HEK293T (cell line): Measurements from ENCODE around the gene CASP10.
"Not testable (repeated sequence)": the region's sequence is repeated elsewhere in the genome, so short reads cannot be mapped to it uniquely, and the experiment has no call there.

Experiments
- CTCF ChIA-PET: fragments of 350-600 bp; formaldehyde crosslinking; extraction: SDS; loops from one replicate; lab custom pipeline; 2021; ENCODE audit warnings: antibody characterized with exemption, inconsistent platforms; lab: Yijun Ruan, JAX
- POLR2A ChIA-PET: fragments of 350-600 bp; formaldehyde crosslinking; extraction: SDS; loops from one replicate; lab custom pipeline; 2020; ENCODE audit warnings: antibody characterized with exemption, inconsistent platforms; lab: Yijun Ruan, JAX
- DNase-seq: peaks from one replicate; pipeline ENCODE4 v3.0.0; 2012; ENCODE audit warnings: mixed read lengths; ENCODE audit errors: extremely low spot score
- ARNT ChIP-seq: fragments of 450-650 bp; IDR thresholded peaks from 2 replicates; pipeline ENCODE4 v1.6.1; 2017; ENCODE audit warnings: mild to moderate bottlenecking
- BHLHE40 ChIP-seq: fragments of 450-650 bp; IDR thresholded peaks from 2 replicates; pipeline ENCODE4 v1.6.1; 2016; ENCODE audit warnings: mild to moderate bottlenecking, moderate library complexity, borderline replicate concordance
- CTBP1 ChIP-seq: fragments of 450-650 bp; IDR thresholded peaks from 2 replicates; pipeline ENCODE4 v1.6.1; 2016; ENCODE audit warnings: borderline replicate concordance
- ELF4 ChIP-seq: fragments of 450-650 bp; IDR thresholded peaks from 2 replicates; pipeline ENCODE4 v1.6.1; 2017; ENCODE audit warnings: antibody characterized with exemption
- FOXA1 ChIP-seq: fragments of 450-650 bp; IDR thresholded peaks from 2 replicates; pipeline ENCODE4 v1.6.1; 2016; ENCODE audit warnings: mild to moderate bottlenecking
- FOXK2 ChIP-seq: fragments of 450-650 bp; IDR thresholded peaks from 2 replicates; pipeline ENCODE4 v1.6.1; 2016; ENCODE audit warnings: mild to moderate bottlenecking
- FOXM1 ChIP-seq: fragments of 450-650 bp; IDR thresholded peaks from 2 replicates; pipeline ENCODE4 v1.6.1; 2017; ENCODE audit warnings: mild to moderate bottlenecking, borderline replicate concordance
- HDGF ChIP-seq: fragments of 450-650 bp; IDR thresholded peaks from 2 replicates; pipeline ENCODE4 v1.6.1; 2017; ENCODE audit warnings: antibody characterized with exemption, borderline replicate concordance
- L3MBTL2 ChIP-seq: fragments of 450-650 bp; conservative IDR thresholded peaks from 2 replicates; pipeline ENCODE4 v1.6.1; 2016; ENCODE audit warnings: mild to moderate bottlenecking
- LEF1 ChIP-seq: fragments of 450-650 bp; IDR thresholded peaks from 2 replicates; pipeline ENCODE4 v1.6.1; 2017; ENCODE audit warnings: mild to moderate bottlenecking, borderline replicate concordance
- NFRKB ChIP-seq: fragments of 450-650 bp; IDR thresholded peaks from 2 replicates; pipeline ENCODE4 v1.6.1; 2016; ENCODE audit warnings: mild to moderate bottlenecking, moderate library complexity
- SP1 ChIP-seq: fragments of 450-650 bp; IDR thresholded peaks from 2 replicates; pipeline ENCODE4 v1.6.1; 2017
- SUZ12 ChIP-seq: fragments of 450-650 bp; IDR thresholded peaks from 2 replicates; pipeline ENCODE4 v1.6.1; 2016; ENCODE audit warnings: mild to moderate bottlenecking
- TARDBP ChIP-seq: fragments of 450-650 bp; IDR thresholded peaks from 2 replicates; pipeline ENCODE4 v1.6.1; 2016
- ZNF384 ChIP-seq: fragments of 450-650 bp; IDR thresholded peaks from 2 replicates; pipeline ENCODE4 v1.6.1; 2016
- TF ChIP-seq, protein P1 (sequence below): fragments of 450-650 bp; IDR thresholded peaks from 2 replicates; pipeline ENCODE4 v1.6.1; 2016

Gene CASP10

DNA sequence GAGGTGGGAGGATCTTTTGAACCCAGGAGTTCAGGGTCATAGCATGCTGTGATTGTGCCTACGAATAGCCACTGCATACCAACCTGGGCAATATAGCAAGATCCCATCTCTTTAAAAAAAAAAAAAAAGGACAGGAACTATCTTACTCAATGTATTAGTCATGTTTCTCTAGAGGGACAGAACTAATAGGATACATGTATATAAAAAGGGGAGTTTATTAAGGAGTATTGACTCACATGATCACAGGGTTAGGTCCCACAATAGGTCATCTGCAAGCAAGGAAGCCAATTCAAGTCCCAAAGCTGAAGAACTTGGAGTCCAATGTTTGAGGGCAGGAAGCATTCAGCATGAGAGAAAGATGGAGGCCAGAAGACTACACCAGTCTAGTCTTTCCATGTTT is 18.8 kb upstream of the CASP10 start:
- no peak for DNase-seq
- CTCF ChIA-PET: interaction anchor here (0.6 kb wide), 1 partner anchor 46 kb away, joined by 3 read pairs; no protein-coding TSS in a partner anchor
- no peak for TF ChIP-seq SUZ12
- no peak for TF ChIP-seq BHLHE40
- TF ChIP-seq FOXA1: no peak
- TF ChIP-seq FOXK2: no peak
- TF ChIP-seq TARDBP: no peak
- TF ChIP-seq, protein P1, sequence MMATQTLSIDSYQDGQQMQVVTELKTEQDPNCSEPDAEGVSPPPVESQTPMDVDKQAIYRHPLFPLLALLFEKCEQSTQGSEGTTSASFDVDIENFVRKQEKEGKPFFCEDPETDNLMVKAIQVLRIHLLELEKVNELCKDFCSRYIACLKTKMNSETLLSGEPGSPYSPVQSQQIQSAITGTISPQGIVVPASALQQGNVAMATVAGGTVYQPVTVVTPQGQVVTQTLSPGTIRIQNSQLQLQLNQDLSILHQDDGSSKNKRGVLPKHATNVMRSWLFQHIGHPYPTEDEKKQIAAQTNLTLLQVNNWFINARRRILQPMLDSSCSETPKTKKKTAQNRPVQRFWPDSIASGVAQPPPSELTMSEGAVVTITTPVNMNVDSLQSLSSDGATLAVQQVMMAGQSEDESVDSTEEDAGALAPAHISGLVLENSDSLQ: no peak
- TF ChIP-seq ZNF384: no peak
- TF ChIP-seq NFRKB: no peak
- no peak for TF ChIP-seq LEF1
- TF ChIP-seq CTBP1: no peak
- no peak for TF ChIP-seq FOXM1
- no peak for TF ChIP-seq HDGF
- POLR2A ChIA-PET: no interaction called here

DNA sequence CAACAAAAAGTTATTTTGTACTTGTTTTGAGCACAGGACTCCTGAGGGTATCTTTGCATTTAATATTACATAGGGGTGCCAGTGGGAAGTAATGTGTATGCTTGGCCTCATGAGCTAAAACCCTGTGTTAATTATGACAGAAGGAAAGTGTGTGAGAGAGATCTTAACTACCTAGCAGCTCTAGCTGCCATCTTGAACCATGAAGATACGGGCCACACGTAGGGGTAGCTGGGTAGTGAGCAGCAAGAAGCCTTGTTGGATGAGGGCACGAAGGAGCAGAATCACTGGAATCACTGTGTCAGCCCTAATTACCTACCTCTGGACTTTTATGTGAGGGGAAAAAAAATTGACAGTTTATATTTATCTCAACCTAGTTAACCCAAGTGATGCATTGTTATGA is 15.4 kb upstream of the CASP10 start:
- ChIA-PET POLR2A (interaction anchor here (0.9 kb wide), 1 partner anchor 304 kb away, joined by 3 read pairs; the partner anchor contains the start of gene CLK1), CTCF (no interaction called here)
- TF ChIP-seq TARDBP (no peak), ZNF384 (no peak)
- TF ChIP-seq, protein P1: no peak
- no peak for DNase-seq

DNA sequence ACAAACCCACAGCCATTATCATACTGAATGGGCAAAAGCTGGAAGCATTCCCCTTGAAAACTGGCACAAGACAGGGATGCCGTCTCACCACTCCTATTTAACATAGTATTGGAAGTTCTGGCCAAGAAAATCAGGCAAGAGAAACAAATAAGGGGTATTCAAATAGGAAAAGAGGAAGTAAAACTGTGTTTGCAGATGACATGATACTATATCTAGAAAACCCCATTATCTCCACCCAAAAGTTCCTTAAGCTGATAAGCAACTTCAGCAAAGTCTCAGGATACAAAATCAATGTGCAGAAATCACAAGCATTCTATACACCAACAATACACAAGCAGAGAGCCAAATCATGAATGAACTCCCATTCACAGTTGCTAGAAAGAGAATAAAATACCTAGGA is 14.4 kb upstream of the CASP10 start:
- DNase-seq, POLR2A ChIA-PET, CTCF ChIA-PET: not testable (repeated sequence)

DNA sequence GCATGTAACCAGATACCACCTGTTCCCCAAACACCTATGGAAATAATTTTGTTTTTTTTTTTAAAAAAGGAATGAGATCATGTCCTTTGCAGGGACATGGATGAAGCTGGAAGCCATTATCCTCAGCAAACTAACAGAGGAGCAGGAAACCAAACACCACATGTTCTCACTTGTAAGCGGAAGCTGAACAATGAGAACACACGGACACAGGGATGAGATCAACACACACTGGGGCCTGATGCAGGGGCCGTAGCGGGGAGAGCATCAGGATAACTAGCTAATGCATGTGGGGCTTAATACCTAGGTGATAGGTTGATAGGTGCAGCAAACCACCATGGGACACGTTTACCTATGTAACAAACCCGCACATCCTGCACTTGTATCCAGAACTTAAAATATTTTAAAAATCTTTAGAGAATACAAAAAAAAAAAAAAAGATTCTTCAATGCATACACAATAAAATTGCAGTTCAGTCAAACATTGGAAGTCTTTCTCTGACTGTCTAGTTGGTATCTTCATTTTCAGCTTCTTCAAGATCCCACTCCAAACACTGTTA is 11.6 kb upstream of the CASP10 start:
- DNase-seq: no peak
- TF ChIP-seq ELF4: no peak
- TF ChIP-seq ZNF384: no peak
- TF ChIP-seq NFRKB: no peak
- no peak for TF ChIP-seq L3MBTL2
- no peak for TF ChIP-seq BHLHE40
- no peak for TF ChIP-seq FOXM1
- TF ChIP-seq ARNT: no peak
- TF ChIP-seq LEF1: no peak
- no peak for TF ChIP-seq HDGF
- no peak for TF ChIP-seq SP1
- CTCF ChIA-PET: no interaction called here
- POLR2A ChIA-PET: no interaction called here

DNA sequence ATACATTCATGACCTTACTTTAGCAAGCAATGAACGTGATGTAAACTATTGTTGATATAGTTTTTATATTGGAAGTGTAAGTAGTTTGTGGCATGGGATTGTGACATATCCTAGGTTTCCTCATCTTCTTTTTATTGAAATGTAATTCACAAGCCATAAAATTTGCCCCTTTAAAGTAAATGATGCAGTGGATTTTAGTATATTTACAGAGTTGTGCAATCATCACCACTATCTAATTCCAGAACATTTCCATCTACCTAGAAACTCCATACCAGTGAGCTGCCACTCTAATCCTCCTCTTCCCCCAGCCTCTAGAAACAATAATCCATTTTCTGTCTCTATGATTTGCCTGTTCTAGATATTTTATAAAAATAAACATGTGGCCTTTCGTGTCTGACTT is 10.7 kb upstream of the CASP10 start:
- CTCF ChIA-PET: no interaction called here

DNA sequence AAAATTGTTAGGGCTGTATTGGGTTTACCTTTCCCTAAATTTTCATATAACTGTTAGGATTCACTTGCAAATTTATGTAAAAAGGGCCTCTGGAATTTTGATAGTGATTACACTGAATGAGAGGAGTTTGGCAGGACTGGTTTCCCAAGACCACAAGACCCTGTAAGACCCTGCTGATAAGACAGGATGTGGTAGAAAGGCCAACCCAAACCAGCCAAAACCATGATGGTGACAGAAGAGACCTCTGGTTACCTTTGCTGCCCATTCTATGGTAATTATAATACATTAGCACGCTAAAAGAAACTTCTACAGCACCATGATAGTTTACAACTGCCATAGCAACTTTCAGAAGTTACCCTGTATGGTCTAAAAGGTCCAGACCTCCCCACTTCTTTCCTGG is 8.3 kb upstream of the CASP10 start:
- POLR2A ChIA-PET: no interaction called here
- no peak for TF ChIP-seq BHLHE40
- no peak for DNase-seq
- CTCF ChIA-PET: no interaction called here

More for the DNA sequence above, 10.7 kb upstream of the CASP10 start:
- no peak for DNase-seq
- TF ChIP-seq SUZ12 (no peak), NFRKB (no peak), L3MBTL2 (no peak), BHLHE40 (no peak), ZNF384 (no peak), LEF1 (no peak), CTBP1 (no peak), FOXK2 (no peak), ELF4 (no peak), SP1 (no peak), ARNT (no peak), FOXA1 (no peak), TARDBP (no peak)
- POLR2A ChIA-PET: interaction anchor here (1.0 kb wide), 1 partner anchor 11 kb away, joined by 3 read pairs; the partner anchor contains the start of gene CASP10

DNA sequence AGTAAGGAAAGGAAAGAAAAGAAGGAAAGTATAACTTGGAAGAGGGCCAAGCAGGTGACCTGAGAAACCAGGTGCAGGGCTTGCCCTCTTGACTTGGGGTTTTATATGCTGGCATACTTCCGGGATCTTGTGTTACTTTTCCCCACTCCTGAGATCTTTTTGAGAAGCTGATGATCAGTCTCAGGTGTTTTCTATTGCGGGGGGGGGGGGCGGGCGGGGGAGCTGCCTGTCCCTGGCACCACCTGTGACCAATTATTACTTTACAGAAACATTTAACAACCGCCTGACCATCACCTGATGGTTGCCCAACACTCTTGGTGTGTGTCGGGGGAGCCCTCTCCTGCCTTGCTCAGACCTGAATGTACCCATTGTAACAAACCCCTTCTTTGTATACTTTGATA is 6.9 kb upstream of the CASP10 start:
- TF ChIP-seq FOXM1 (no peak), ZNF384 (no peak), CTBP1 (no peak), LEF1 (no peak), FOXA1 (no peak), SUZ12 (no peak), ELF4 (no peak), L3MBTL2 (no peak), FOXK2 (no peak)
- TF ChIP-seq, protein P1: no peak
- ChIA-PET POLR2A (no interaction called here), CTCF (interaction anchor here (0.8 kb wide), 1 partner anchor 18 kb away, joined by 3 read pairs; no protein-coding TSS in a partner anchor)
- DNase-seq: no peak

DNA sequence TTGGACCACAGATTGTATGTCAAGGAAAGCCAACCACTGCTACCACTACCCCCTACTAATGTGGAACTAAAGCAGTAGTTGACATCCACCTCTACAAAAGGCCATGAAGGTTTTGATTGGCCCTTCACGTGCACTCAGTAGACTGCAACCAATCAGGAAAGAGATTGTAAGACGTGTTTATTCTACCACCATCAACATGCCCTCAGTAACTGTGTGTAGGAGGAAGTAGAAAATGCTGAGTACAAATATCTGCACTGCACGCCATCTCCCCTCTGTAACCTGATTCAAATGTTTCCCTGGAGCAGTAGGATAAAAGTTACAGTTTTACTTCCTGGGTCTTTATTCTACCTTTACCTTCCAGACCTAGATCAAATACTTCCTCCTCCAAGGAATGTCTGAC is 2.9 kb upstream of the CASP10 start:
- ChIA-PET CTCF (no interaction called here), POLR2A (no interaction called here)
- no peak for TF ChIP-seq ELF4
- no peak for TF ChIP-seq BHLHE40
- no peak for TF ChIP-seq FOXA1
- TF ChIP-seq NFRKB: no peak
- TF ChIP-seq SP1: no peak
- TF ChIP-seq, protein P1: no peak
- TF ChIP-seq SUZ12: no peak
- no peak for TF ChIP-seq HDGF
- no peak for TF ChIP-seq FOXM1
- TF ChIP-seq TARDBP: no peak
- TF ChIP-seq L3MBTL2: no peak
- TF ChIP-seq ZNF384: no peak

More for the DNA sequence above, 2.9 kb upstream of the CASP10 start:
- DNase-seq: no peak
